Natural killer cell (primary cell): ENCODE results near the gene CARS1. TPM values are rescaled to one million over a fixed set of nuclear protein-coding genes. Genes with fewer than 3 reads are reported as not detected.

ENCODE experiments used
- ATAC-seq, 3 donors: fragments of 150-1000 bp in 2 of 3; fragments of 200-7000 bp in 1 of 3; cut with Tn5 transposase; 1 replicate in 1 of 3; 2 replicates in 2 of 3; pipeline ENCODE4 v1.10.0; 2021; ENCODE audit warnings: mild to moderate bottlenecking in 2 of 3, moderate library complexity in 2 of 3
- DNase-seq, 2 donors: peaks; one replicate each; pipeline versions ENCODE4 v3.0.0 to v3.0.0-alpha.2; 2013 to 2021; ENCODE audit warnings: mixed read lengths in 1 of 2
- H3K27ac ChIP-seq: one replicate; pipeline ENCODE4 v1.5.1; 2013; ENCODE audit warnings: mild to moderate bottlenecking, low read length
- H3K27me3 ChIP-seq: one replicate; pipeline ENCODE4 v1.6.1; 2013; ENCODE audit warnings: low read length; ENCODE audit not compliant: control insufficient read depth, insufficient read depth
- H3K36me3 ChIP-seq: one replicate; pipeline ENCODE4 v1.6.1; 2013; ENCODE audit warnings: low read length; ENCODE audit not compliant: control insufficient read depth, insufficient read depth
- H3K4me1 ChIP-seq: one replicate; pipeline ENCODE4 v1.6.1; 2013; ENCODE audit warnings: low read length; ENCODE audit not compliant: control insufficient read depth, insufficient read depth
- H3K4me3 ChIP-seq: one replicate; pipeline ENCODE4 v1.5.1; 2013; ENCODE audit warnings: low read length
- H3K9me3 ChIP-seq: one replicate; pipeline ENCODE4 v1.6.1; 2013; ENCODE audit warnings: low read length; ENCODE audit not compliant: control insufficient read depth, insufficient read depth
- H3K27ac Mint-ChIP-seq, 2 donors: one replicate each; pipeline ENCODE4 v1.8.0; 2022; ENCODE audit warnings: mild to moderate bottlenecking in 2 of 2, mixed read lengths in 2 of 2, moderate library complexity in 1 of 2
- H3K27me3 Mint-ChIP-seq, 2 donors: one replicate each; pipeline ENCODE4 v1.8.0; 2022; ENCODE audit warnings: low read depth in 2 of 2, mixed read lengths in 2 of 2
- H3K36me3 Mint-ChIP-seq: one replicate; pipeline ENCODE4 v1.8.0; 2022; ENCODE audit warnings: mixed read lengths
- H3K4me1 Mint-ChIP-seq, 2 donors: one replicate each; pipeline ENCODE4 v1.8.0; 2022; ENCODE audit warnings: mixed read lengths in 2 of 2
- H3K4me3 Mint-ChIP-seq: one replicate; pipeline ENCODE4 v1.8.0; 2022; ENCODE audit warnings: mild to moderate bottlenecking, moderate library complexity, mixed read lengths
- H3K9me3 Mint-ChIP-seq, 2 donors: one replicate each; pipeline ENCODE4 v1.8.0; 2022; ENCODE audit warnings: mixed read lengths in 2 of 2
- WGBS: methylation state at CpG from one replicate; pipeline ENCODE4 v1.1.7; 2013; ENCODE audit warnings: missing lambda C conversion rate; ENCODE audit not compliant: insufficient coverage; 5-methylcytosine and 5-hydroxymethylcytosine counted together
- intact Hi-C: fragments of 100-400 bp; cut with micrococcal nuclease; formaldehyde crosslinking; loops from one replicate; pipeline ENCODE4 v1.14.2; 2022
- total RNA-seq, 4 donors: library from RNA; stranded (reverse); fragments of 120-200 nt in 1 of 4; gene quantifications; one replicate each; pipeline versions ENCODE4 v1.2.3 to v1.2.4, GENCODE V29; 2013 to 2022
- TF ChIP-seq, protein P1 (sequence below): fragments of 200-600 bp; IDR thresholded peaks from one replicate; pipeline ENCODE4 v1.8.0; 2022; ENCODE audit warnings: antibody characterized with exemption

Gene CARS1
- total RNA-seq, 3 donors from 2014 or later (not counting 1 experiment from before 2014, with no cell fraction given), result 47.9 to 51.3 (median 50.3) TPM

DNA sequence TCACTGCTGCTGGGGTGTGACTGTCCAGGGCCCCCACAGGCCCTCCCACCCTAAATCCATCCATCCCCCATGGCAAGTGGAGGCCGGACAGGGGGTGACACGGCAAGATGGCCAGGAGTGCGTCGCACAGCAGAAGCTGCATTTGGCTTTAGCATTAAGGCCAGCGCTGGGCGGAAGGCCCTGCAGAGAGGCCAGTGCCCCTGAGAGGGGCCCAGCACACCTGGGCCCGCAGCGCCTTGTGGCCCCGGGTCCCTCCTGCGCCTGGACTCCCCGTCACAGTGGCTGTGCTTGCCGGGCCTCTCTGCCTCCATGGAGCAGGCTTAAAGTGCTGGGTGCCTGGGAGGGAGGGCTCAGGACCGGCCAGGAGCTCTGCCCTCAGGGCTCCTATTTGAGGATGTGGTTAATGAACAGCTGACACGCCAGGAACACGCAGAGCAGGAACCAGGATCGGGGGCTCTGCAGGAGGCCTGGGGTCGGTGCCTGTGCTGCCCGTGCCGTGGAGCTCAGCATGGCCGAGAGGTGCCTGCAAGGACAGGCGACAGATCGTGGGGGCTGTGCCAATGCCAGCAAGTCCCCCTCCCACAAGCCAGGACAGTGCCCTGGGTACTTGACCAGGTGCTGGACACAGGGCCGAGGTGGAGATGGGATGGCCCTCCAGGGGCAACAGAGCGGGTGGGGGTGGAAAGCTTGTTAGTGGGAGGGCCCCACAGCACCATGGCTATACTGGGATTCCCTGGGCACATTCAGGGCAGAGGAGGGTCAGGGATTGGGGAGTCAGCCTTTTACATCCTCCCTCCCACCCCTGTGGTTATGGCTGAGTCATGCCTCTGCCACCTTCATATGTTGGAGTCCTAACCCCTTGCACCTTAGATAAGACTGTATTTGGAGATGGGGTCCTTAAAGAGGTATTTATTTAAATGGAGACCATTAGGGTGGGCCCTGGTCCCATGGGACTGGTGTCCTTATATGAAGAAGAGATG is 30.9 kb upstream of the CARS1 start:
- H3K27ac ChIP-seq, result no peak overlapping the region
- Mint-ChIP-seq H3K36me3 (no peaks in the 10 kb centered on the region), H3K9me3 (no peaks in the 10 kb centered on the region), H3K4me1 (peaks cover 0 to 20% of the 10 kb centered on the region in 2 donors), H3K4me3 (no peak overlapping the region), H3K27me3 (no peaks in the 10 kb centered on the region), H3K27ac (peak overlapping the region in 1 of 2 donors; percentile 71)
- TF ChIP-seq, protein P1, sequence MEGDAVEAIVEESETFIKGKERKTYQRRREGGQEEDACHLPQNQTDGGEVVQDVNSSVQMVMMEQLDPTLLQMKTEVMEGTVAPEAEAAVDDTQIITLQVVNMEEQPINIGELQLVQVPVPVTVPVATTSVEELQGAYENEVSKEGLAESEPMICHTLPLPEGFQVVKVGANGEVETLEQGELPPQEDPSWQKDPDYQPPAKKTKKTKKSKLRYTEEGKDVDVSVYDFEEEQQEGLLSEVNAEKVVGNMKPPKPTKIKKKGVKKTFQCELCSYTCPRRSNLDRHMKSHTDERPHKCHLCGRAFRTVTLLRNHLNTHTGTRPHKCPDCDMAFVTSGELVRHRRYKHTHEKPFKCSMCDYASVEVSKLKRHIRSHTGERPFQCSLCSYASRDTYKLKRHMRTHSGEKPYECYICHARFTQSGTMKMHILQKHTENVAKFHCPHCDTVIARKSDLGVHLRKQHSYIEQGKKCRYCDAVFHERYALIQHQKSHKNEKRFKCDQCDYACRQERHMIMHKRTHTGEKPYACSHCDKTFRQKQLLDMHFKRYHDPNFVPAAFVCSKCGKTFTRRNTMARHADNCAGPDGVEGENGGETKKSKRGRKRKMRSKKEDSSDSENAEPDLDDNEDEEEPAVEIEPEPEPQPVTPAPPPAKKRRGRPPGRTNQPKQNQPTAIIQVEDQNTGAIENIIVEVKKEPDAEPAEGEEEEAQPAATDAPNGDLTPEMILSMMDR, result no peak
- no peaks in the 10 kb centered on the region for H3K9me3 ChIP-seq
- ATAC-seq, result no peak
- H3K4me1 ChIP-seq, result peaks cover 10% of the 10 kb centered on the region
- no peaks in the 10 kb centered on the region for H3K27me3 ChIP-seq
- no peak overlapping the region for H3K4me3 ChIP-seq
- 72% methylated on average over 24 of the region's 24 CpGs for WGBS
- intact Hi-C loops, result no loop called here
- no peak for DNase-seq
- peaks cover 44% of the 10 kb centered on the region for H3K36me3 ChIP-seq

DNA sequence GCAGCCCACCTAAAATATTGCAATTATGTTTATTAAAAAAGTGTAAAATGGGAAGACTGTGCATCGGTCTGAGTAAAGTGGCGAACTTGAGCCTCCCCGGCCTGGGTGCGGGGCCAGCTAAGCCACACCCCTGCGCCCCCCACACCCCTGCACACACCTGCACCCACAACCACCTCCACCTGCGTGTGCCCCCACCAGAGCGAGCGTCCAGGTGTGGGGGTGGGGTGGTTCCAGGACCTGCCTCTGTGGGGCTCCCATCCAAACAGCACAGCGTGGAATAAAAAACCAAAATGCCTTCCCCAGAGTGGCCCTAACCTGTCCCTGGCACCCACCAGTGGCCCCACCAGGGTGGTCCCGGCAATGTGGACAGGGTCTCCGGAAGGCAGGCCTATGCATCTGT is 30.1 kb upstream of the CARS1 start:
- H3K27ac Mint-ChIP-seq, result no peak overlapping the region
- intact Hi-C loops, result no loop called here
- DNase-seq, result no peak

DNA sequence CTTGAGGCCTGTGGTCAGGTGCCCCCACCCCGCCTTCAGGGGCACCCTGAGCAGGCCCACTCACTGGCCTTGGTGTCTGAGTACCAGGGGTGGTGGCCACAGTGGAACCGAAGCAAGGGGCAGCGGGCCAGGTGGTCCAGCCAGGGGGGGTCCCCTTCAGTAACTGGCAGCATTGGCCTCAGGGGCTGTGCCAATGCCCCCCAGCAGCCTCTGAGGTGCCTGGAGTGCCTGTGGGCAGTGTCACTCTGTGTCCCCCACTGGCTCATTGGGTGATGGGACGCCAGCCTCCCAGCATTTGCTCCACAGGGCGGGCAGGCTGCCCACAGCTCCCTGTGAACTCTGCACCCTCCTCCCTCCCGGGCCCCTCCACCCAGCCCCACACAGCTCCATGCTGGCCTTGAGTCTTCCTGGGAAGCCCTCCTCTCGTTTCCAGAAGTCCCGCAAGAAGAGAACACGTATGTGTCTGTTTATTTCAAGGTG is 29.5 kb upstream of the CARS1 start:
- no peaks in the 10 kb centered on the region for H3K36me3 Mint-ChIP-seq
- H3K4me1 Mint-ChIP-seq, result peaks cover 0 to 14% of the 10 kb centered on the region in 2 donors
- no peaks in the 10 kb centered on the region for H3K9me3 ChIP-seq
- H3K27ac Mint-ChIP-seq, result no peak overlapping the region
- H3K27ac ChIP-seq, result no peak overlapping the region
- DNase-seq (no peak), ATAC-seq (peak in 1 of 3 donors; percentile 14)
- H3K4me3 ChIP-seq, result no peak overlapping the region
- peaks cover 4% of the 10 kb centered on the region for H3K4me1 ChIP-seq
- H3K4me3 Mint-ChIP-seq, result no peak overlapping the region
- WGBS, result 88% methylated on average over 9 of the region's 9 CpGs
- peaks cover 34% of the 10 kb centered on the region for H3K36me3 ChIP-seq
- no peaks in the 10 kb centered on the region for H3K9me3 Mint-ChIP-seq
- no peaks in the 10 kb centered on the region for H3K27me3 Mint-ChIP-seq
- TF ChIP-seq, protein P1, result no peak
- H3K27me3 ChIP-seq, result no peaks in the 10 kb centered on the region
- intact Hi-C loops, result no loop called here

More for the DNA sequence above, 30.1 kb upstream of the CARS1 start:
- peaks cover 38% of the 10 kb centered on the region for H3K36me3 ChIP-seq
- H3K9me3 Mint-ChIP-seq, result no peaks in the 10 kb centered on the region
- peaks cover 0 to 20% of the 10 kb centered on the region in 2 donors for H3K4me1 Mint-ChIP-seq
- no peaks in the 10 kb centered on the region for H3K27me3 ChIP-seq
- H3K4me3 ChIP-seq, result no peak overlapping the region
- H3K36me3 Mint-ChIP-seq, result no peaks in the 10 kb centered on the region
- peaks cover 10% of the 10 kb centered on the region for H3K4me1 ChIP-seq
- H3K4me3 Mint-ChIP-seq, result no peak overlapping the region
- H3K9me3 ChIP-seq, result no peaks in the 10 kb centered on the region
- WGBS, result 92% methylated on average over 7 of the region's 11 CpGs
- H3K27ac ChIP-seq, result no peak overlapping the region
- TF ChIP-seq, protein P1, result no peak
- H3K27me3 Mint-ChIP-seq, result no peaks in the 10 kb centered on the region
- no peak for ATAC-seq
